Stimulated activated CD8-positive, alpha-beta memory T cell treated with anti-CD3 and anti-CD28 coated beads, Interleukin-7, amount 100 ng/mL, for 1 hour (primary cell): ENCODE measurements around the gene ADH1B.
"Not testable (repeated sequence)": the region's sequence is repeated elsewhere in the genome, so short reads cannot be mapped to it uniquely, and the experiment has no call there.

ENCODE experiments used
- DNase-seq, 2 donors: peaks; one replicate each; pipeline ENCODE4 v3.0.0-alpha.2; 2020; ENCODE audit warnings: low read depth in 2 of 2

The ADH1B gene

DNA sequence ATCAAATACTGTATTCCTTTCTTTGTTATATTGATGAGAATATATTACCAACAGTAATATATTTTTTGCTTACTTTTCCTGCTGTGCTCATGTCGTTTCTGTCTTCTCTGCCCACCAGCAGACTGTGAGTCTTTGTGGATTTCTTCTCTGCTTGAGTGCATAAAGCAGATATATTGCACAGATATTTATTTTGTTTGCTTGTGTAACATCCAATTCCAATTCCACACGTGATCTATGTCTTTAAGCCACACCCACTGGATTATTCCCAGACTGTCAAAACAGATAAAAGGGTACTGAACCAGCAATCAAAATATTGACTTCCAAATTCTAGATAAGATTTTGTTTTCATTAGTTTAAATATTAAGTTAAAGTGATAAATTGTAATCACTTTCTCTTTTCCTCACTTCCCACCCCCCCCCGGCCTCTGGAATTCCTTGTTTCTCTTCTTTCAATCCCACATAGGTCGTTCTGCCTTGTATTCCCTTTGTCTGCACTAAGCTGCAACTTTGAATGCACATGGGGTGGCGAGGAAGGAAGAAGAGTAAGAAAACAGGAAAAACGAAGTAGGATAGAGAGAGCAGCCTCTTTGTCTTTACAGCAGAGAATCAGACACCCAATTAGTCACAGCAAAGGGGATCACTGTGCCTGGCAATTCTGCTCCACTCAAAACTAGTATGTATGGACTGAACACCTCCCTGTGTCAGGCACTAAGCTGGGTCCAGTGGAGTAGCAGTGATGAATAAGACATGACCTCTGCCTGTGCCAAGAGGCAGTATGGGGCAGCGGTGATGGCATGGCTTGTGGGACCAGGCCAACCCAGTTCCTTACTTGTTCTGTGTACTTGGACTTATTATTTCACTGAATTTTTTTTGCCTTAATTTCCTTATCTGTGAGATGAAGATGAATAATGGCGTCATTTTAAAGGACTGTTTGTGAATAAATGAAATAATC lies at the start of gene ADH1B:
Gene ADH1B, minus strand, starts transcription at position 161 of the 951 bp plus-strand sequence. Its CDS starts 70 bp downstream, at position 91.
- DNase-seq = no peak

GRCh38 chr4:99367817-99368216 lies 46.6 kb upstream of the ADH1B start:
- DNase-seq = not testable (repeated sequence)

GRCh38 chr4:99366491-99366890 lies 45.3 kb upstream of the ADH1B start:
- no peak for DNase-seq

DNA sequence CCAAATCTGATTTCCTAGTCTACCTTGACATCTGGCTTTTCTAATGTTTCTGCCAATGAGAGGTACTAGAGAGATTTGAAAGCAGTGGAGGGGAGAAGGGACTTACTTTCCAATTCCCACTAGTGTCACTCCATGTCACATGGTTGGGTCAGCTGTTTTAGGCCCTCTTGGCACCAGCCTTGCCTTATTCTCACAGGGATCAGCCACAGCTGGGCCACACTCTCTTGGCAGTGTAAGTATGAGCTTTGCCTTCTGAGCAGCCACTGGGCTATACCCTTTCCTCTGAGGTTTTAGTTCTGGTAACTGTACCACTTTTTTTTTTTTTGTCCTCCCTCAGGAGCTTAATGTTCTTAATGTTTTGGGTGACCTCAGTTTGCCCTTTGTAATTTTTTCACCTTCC lies 41.6 kb upstream of the ADH1B start:
- DNase-seq = no peak

- no peak for DNase-seq
Observed at GRCh38 chr4:99361899-99362275, 40.7 kb upstream of the ADH1B start.

DNA sequence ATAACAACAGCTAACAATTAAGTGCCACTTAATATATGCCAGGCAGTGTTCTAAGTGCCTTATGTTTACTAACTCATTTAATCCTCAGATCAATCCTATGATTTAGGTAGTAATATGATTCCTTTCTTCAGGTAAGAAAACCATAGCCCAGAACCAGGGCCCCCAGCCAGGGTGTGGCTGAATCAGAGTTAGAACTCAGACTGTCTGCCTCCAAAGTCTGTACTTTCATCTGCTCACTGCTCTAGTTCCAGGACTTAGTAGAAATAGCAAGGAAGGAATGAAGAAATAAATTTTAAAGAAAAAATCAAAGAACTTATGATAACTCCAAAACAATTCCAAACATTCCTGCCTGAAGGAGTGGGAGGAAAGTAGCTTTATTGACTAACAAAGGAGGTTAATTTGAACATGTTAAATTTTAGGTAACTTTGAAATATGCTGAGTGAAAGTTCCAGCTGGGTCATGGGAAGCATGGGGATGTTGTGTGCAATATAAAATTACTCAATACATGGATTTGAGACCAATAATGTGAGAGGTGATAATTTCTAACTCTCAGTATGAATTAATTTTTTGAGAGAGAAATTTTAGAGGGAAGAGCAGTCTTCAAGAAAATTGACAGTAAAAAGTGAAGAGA lies 40.2 kb upstream of the ADH1B start:
- DNase-seq = no peak

GRCh38 chr4:99359480-99360204 lies 38.4 kb upstream of the ADH1B start:
- no peak for DNase-seq

GRCh38 chr4:99357948-99358347 lies 36.7 kb upstream of the ADH1B start:
- DNase-seq = no peak

GRCh38 chr4:99356992-99357391 lies 35.8 kb upstream of the ADH1B start:
- no peak for DNase-seq

DNA sequence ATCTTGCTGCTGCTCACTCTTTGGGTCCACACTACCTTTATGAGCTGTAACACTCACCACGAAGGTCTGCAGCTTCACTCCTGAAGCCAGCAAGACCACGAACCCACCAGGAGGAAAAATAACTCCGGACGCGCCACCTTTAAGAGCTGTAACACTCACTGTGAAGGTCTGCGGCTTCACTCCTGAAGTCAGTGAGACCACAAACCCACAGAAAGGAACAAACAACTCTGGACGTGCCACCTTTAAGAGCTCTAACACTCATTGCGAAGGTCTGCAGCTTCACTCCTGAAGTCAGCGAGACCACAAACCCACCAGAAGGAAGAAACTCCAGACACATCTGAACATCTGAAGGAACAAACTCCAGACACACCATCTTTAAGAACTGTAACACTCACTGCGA lies 34.9 kb upstream of the ADH1B start:
- not testable (repeated sequence) for DNase-seq

- no peak for DNase-seq
Observed at GRCh38 chr4:99352602-99353537, 31.7 kb upstream of the ADH1B start, which contains the start of gene ADH1C. Gene ADH1C, minus strand, starts transcription at chr4:99352746. Its CDS starts 71 bp downstream, at chr4:99352675.

GRCh38 chr4:99351487-99351886 lies 30.3 kb upstream of the ADH1B start:
- no peak for DNase-seq

GRCh38 chr4:99349338-99349737 lies 28.1 kb upstream of the ADH1B start:
- DNase-seq = no peak

DNA sequence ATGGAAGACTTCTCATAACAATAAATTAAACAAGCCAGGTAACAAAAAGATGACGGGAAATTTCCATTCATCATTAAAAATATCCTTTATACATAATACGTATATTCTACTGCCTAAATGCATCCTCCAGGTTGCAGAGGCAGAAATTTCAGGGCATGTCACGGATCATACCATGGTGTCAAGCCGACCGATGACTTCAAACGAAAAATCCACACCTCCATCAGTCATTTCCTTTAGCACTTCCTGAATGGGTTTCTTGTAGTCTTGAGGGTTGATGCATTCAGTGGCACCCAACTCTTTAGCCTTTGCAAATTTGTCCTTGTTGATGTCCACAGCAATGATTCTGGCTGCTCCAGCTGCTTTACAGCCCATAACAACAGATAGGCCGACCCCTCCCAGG lies 21.4 kb upstream of the ADH1B start:
- not testable (repeated sequence) for DNase-seq

DNA sequence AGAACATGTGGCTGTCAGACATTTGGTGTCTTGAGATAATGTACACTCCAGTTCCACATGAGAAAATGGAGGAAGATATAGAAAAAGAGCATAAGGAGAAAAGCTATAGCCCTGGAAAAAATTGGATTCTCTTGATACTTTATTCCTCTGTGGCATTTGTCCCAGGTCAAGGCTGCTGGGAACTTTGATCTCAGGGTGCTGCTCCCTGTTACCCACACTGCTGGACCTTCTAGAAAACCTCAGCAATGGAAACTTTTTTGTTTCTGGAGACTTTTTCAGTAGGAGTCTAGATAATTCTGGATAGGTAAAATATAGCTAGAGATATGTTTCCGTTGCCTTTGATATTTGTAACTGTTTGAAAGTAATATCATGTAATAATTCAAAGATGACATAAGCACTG lies 20.2 kb upstream of the ADH1B start:
- no peak for DNase-seq

DNA sequence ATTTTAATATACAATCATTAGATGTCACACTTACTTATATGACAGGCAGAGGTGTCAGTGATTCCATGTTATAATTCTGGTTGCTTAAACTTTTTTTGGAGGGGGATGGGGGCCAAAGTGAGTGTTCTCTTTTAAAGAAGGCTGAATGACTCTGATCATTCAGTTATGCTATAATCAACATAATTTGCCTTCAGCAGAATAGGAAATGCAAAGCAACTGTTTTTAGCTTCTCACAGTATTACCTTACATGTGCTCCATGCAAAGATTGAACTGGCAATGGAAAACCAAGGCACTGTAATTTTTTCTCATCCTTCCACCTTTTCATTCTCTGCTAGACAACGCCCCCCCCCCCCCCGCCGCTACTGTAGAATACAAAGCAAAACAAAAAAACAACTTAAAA lies 18.0 kb upstream of the ADH1B start:
- no peak for DNase-seq

DNA sequence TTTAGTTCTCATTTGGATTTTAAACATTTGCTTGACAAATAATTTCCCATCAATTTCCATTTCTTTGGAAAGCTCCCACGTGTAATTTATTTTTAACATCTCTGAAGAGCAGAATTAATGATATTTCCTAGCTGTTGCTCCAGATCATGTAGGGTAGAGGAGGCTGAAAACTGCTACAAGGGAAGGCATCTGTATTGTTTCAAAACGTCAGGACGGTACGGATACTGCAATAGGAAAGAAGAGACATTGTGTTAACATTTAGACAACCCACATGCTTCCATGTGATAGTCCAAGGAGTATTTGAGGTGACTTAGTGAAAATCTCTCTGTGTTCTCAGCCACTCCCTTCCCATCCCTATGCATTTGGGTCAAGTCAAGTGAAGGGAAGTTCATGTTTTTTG lies 15.4 kb upstream of the ADH1B start:
- no peak for DNase-seq

GRCh38 chr4:99334880-99335279 lies 13.7 kb upstream of the ADH1B start:
- no peak for DNase-seq

DNA sequence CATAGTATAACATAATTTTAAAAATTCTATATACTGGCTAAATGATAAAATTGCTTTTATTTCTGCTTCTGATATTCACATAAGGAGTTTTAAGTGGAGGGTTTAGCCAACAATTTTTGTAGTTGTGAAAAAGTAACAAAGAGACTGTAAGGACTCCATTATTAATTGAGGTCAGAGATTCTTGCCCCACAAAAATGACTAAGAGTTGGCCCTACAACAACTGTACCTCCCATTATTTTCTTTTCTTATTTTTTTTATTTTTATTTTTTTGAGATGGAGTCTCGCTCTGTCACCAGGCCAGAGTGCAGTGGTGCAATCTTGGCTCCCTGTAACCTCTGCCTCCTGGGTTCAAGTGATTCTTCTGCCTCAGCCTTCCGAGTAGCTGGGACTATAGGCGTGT lies 9.4 kb upstream of the ADH1B start:
- DNase-seq = no peak

GRCh38 chr4:99329876-99330275 lies 8.7 kb upstream of the ADH1B start:
- DNase-seq = no peak

GRCh38 chr4:99324979-99325378 lies 3.8 kb upstream of the ADH1B start:
- DNase-seq = no peak
